ENCODE measurements around the gene ACTBL2. TPM values are rescaled to one million over a fixed set of nuclear protein-coding genes. Genes with fewer than 3 reads are reported as not detected.
"Not testable (repeated sequence)": the region's sequence is repeated elsewhere in the genome, so short reads cannot be mapped to it uniquely, and the experiment has no call there.

Gene ACTBL2
- total RNA-seq: not detected
- long read RNA-seq, partial matches to known transcripts: 0 of 1 reads
- long read RNA-seq, other reads (novel, unspliced or antisense): 0 of 1 reads

DNA sequence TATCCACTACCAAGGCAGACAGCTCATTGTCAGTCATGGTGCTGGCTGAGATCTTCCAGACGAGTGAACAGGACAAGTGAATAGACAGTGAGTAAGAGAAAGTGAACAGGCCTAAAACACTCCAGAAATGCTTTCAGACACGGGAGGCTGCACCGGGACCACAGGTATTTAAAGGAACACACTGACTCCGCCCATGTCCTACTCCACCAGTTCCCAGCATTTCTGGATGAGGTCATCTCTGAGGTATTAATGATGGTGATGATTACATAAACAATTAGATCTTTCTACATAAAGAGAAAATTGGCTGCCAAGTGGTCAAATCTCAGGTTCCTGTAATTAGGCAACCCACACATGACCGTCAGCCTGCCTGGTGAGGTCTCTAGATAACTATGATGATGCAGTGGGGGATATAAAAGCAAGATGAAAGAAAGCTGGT, at the start of gene ACTBL2:
ACTBL2 (minus strand) TSS at position 141 of the 436 bp plus-strand sequence; CDS start at position 37, 104 bp downstream.
- intact Hi-C loops (cut with DNase I): no loop called here
- TF ChIP-seq, protein P1, sequence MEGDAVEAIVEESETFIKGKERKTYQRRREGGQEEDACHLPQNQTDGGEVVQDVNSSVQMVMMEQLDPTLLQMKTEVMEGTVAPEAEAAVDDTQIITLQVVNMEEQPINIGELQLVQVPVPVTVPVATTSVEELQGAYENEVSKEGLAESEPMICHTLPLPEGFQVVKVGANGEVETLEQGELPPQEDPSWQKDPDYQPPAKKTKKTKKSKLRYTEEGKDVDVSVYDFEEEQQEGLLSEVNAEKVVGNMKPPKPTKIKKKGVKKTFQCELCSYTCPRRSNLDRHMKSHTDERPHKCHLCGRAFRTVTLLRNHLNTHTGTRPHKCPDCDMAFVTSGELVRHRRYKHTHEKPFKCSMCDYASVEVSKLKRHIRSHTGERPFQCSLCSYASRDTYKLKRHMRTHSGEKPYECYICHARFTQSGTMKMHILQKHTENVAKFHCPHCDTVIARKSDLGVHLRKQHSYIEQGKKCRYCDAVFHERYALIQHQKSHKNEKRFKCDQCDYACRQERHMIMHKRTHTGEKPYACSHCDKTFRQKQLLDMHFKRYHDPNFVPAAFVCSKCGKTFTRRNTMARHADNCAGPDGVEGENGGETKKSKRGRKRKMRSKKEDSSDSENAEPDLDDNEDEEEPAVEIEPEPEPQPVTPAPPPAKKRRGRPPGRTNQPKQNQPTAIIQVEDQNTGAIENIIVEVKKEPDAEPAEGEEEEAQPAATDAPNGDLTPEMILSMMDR (IDR thresholded peaks at IDR 0.05): no peak
- ATAC-seq (peak; percentile 42), DNase-seq (no peak)
- Histone ChIP-seq H3K9me3 (no peaks in the 10 kb centered on the region), H3K4me1 (no peaks in the 10 kb centered on the region), H3K27ac (no peak within 1 kb of the TSS), H3K27me3 (no peaks in the 10 kb centered on the region), H3K36me3 (no peaks in the 10 kb centered on the region), H3K4me3 (no peak within 1 kb of the TSS)

DNA sequence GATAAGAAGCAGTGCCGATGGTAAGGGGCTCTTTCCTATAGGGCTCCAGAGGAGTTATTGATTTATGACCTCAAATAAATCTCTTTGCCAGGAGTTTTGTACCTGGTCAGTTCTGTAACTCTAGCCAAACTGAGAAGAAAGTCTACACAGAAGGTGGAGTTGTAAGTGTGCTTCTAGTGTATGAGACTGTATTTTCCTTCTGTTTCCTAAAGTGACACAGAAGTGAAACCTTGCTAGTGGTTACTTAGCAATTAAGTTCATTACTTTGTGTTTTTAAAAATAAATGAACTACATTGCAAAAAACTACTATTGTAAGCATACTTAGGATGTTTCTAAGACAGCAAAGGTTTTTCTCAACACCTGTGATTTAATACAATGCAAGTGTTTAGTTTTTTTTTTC, 48.7 kb upstream of the ACTBL2 start:
- no peaks in the 10 kb centered on the region for H3K27me3 ChIP-seq
- TF ChIP-seq, protein P1 (IDR thresholded peaks at IDR 0.05): no peak

DNA sequence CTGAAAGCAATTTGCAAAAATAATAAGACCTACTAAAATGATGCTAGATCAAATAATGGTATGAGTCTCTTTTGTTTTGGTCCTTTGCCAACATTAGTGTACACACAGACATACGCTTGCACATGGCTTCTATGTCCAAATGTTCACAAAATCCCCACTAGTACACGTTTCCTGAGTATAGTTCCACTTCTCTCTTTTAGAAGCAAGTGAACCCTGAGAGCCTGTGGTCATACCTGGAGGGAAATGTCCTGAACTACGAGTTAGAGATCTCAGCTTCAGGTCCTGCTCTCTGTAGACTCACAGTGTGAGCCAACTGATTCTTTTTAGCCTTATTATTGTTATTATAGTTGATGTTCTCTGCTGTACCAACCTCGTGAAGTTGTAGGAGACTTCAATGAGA, 47.3 kb upstream of the ACTBL2 start:
- Histone ChIP-seq H3K27ac (no peak overlapping the region), H3K27me3 (no peaks in the 10 kb centered on the region), H3K9me3 (no peaks in the 10 kb centered on the region), H3K4me3 (no peak overlapping the region), H3K36me3 (no peaks in the 10 kb centered on the region), H3K4me1 (no peaks in the 10 kb centered on the region)
- ATAC-seq: no peak
- intact Hi-C loops (cut with DNase I): no loop called here
- no peak for DNase-seq
- TF ChIP-seq, protein P1 (IDR thresholded peaks at IDR 0.05): no peak

More for the DNA sequence above, 48.7 kb upstream of the ACTBL2 start:
- Histone ChIP-seq H3K36me3 (no peaks in the 10 kb centered on the region), H3K4me1 (no peaks in the 10 kb centered on the region), H3K9me3 (no peaks in the 10 kb centered on the region), H3K4me3 (no peak overlapping the region), H3K27ac (no peak overlapping the region)
- intact Hi-C loops (cut with DNase I): no loop called here
- ATAC-seq (no peak), DNase-seq (no peak)

DNA sequence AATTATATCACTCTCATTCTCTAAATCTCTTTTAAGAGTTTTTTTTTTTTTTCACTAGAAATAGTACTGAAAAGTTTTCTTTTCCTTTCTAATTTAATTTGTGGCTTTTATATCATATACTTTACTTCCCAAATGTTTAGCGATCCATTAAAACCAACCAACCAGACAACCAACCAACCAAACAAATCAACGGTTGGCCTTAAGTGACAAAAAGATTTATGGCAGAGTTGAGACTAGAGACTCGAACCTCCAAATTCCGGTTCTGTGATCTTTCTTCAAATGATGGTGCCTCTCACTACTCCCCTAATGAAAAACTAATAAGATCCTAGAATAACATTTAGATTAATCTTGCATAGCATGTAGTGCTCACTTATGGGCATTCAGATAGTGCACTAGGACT, 45.3 kb upstream of the ACTBL2 start:
- no peaks in the 10 kb centered on the region for H3K27me3 ChIP-seq
- DNase-seq (no peak), ATAC-seq (no peak)
- H3K36me3 ChIP-seq: no peaks in the 10 kb centered on the region
- H3K4me1 ChIP-seq: no peaks in the 10 kb centered on the region
- H3K4me3 ChIP-seq: no peak overlapping the region
- H3K27ac ChIP-seq: no peak overlapping the region
- H3K9me3 ChIP-seq: no peaks in the 10 kb centered on the region
- TF ChIP-seq, protein P1 (IDR thresholded peaks at IDR 0.05): no peak
- intact Hi-C loops (cut with DNase I): no loop called here

DNA sequence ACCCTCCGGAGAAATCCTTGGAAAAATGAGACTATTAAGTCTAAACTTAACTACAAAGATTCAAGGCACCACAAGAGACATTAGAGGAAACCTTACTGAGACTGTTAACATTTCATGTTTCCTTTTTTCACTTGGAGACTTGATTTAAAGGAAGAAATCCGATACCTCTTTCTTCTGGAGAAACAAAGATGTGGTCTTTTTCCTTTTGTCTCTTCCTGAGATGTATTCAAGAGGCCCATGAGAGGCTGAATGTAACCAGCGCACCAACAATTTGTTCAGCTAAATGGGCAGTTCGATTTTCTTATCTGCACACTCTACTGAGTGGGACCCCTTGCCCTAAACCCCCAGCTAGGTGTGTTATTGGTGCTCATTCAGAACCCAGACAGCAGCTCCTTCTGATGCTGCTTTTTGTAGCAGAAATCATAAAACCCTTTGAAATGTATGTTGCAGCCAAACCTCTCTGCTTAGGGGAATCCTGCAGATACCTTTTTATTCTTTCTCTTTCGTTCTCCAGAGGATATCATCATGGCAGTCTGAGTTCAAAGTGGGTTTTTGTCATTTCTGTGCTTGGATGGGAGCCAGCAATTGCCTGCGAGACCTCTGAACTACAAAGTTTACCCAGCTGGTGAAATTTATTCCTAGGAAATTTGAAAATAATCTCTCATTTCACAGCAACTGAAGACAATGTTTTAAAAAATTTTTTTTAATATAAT, 41.9 kb upstream of the ACTBL2 start:
- Histone ChIP-seq H3K4me3 (no peak overlapping the region), H3K4me1 (no peaks in the 10 kb centered on the region), H3K27ac (no peak overlapping the region), H3K36me3 (no peaks in the 10 kb centered on the region), H3K9me3 (no peaks in the 10 kb centered on the region), H3K27me3 (no peaks in the 10 kb centered on the region)
- ATAC-seq: no peak
- intact Hi-C loops (cut with DNase I): no loop called here
- no peak for DNase-seq
- TF ChIP-seq, protein P1 (IDR thresholded peaks at IDR 0.05): no peak

DNA sequence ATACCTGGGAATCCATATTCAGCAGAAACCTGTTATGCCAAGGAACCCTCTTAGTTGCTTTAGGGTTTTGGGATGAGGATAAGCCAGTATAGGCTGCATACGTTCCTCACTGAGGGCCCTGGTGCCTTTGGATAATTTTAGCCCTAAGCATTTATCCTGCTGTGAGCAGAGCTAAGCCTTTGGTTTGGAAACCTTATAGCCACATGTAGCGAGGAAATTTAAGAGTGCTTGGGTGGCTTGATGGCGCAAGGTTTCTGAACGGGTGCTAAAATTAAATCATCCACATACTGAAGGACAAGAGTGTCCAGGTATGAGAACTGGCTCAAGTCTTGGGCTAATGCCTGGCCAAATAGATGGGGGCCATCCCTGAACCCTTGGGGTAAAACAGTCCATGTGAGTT, 39.9 kb upstream of the ACTBL2 start:
- H3K27ac ChIP-seq; DNase-seq; H3K4me3 ChIP-seq; intact Hi-C loops (cut with DNase I); H3K4me1 ChIP-seq; H3K9me3 ChIP-seq; H3K36me3 ChIP-seq; H3K27me3 ChIP-seq; ATAC-seq: not testable (repeated sequence)

DNA sequence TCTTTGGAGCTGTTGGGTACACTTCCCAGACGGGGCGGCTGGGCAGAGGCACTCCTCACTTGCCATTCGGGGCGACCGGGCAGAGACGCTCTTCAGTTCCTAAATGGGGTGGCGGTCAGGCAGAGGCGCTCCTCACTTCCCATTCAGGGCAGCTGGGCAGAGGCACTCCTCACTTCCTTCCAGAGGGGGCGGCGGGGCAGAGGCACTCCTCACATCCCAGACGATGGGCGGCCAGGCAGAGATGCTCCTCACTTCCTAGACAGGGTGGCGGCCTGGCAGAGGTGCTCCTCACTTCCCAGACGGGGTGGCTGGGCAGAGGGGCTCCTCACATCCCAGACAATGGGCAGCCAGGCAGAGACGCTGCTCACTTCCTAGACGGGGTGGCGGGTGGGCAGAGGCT, 35.8 kb upstream of the ACTBL2 start:
- H3K9me3 ChIP-seq; H3K36me3 ChIP-seq; intact Hi-C loops (cut with DNase I); H3K4me1 ChIP-seq; H3K27ac ChIP-seq; ATAC-seq; H3K27me3 ChIP-seq; H3K4me3 ChIP-seq; DNase-seq: not testable (repeated sequence)
